Thyroid gland (tissue), 4 donors: ENCODE measurements around the gene KLHL2.
"Not testable (repeated sequence)": the region's sequence is repeated elsewhere in the genome, so short reads cannot be mapped to it uniquely, and the experiment has no call there.

Source experiments
- CTCF ChIP-seq, 6 experiments: fragments of 200-600 bp in 3 of 6; fragments of 450-650 bp in 3 of 6; sonication (generic) in 3 of 6; IDR thresholded peaks; one replicate each; pipeline ENCODE4 v1.5.1; 2016 to 2019; ENCODE audit warnings: antibody characterized with exemption in 6 of 6, mild to moderate bottlenecking in 2 of 6, inconsistent platforms in 1 of 6, moderate library complexity in 1 of 6
- POLR2A ChIP-seq, 2 donors: fragments of 450-650 bp; IDR thresholded peaks; one replicate each; pipeline ENCODE4 v1.6.1; 2017; ENCODE audit warnings: antibody characterized with exemption in 2 of 2, mild to moderate bottlenecking in 2 of 2, moderate library complexity in 1 of 2

DNA sequence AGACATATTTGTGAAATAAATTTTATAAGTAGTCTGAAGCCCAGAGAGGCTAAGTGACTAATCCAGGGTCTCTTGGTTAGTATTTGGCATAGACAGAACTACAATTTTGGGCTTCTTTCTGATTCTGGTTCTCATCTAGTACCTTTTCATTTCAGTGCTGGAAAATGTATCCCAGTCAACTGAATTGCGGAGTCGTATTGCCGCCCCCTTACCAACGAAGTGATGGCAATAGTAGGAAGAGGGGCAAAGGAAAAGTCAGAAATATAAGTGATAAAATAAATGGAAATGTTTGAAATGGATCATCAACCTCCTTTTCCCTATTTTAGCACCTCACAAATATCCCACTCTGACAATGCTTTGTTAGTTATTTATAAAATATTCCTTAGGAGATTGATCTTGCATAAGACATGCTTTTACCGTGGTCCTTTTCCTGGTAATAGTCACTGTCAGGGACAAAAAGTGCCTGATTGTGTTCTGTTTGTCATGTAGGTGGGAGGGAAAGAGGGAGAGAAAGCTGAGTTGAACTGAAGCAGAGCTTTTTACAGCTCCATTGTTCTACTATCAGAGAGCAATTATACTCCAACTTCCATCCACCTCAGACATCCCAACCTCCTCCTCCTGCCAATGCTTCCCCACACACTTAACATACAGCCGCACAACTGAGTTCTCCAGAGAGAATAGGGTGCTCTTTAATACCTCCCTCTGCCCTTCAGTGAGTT lies 6.8 kb downstream of the KLHL2 start:
- not testable (repeated sequence) for TF ChIP-seq CTCF, POLR2A (IDR thresholded peaks at IDR 0.05)
